Karpas-422 (cell line): Measurements from ENCODE around the gene STARD9. TPM values are rescaled to one million over a fixed set of nuclear protein-coding genes. Genes with fewer than 3 reads are reported as not detected.

Experiments used
- DNase-seq: peaks from one replicate; pipeline ENCODE4 v3.0.0-alpha.2; 2015
- H2AFZ ChIP-seq: fragments of 200-600 bp; sonication (generic); 2 replicates; pipeline ENCODE4 v1.6.1; 2014; ENCODE audit warnings: antibody characterized with exemption, low read length, mixed read lengths
- H3K27ac ChIP-seq: fragments of 200-600 bp; sonication (generic); 2 replicates; pipeline ENCODE4 v1.5.1; 2014; ENCODE audit warnings: mild to moderate bottlenecking, low read length, moderate library complexity
- H3K27me3 ChIP-seq: fragments of 200-600 bp; sonication (generic); 2 replicates; pipeline ENCODE4 v1.6.1; 2014; ENCODE audit warnings: low read length, mixed read lengths
- H3K36me3 ChIP-seq: fragments of 200-600 bp; sonication (generic); 2 replicates; pipeline ENCODE4 v1.6.1; 2014; ENCODE audit warnings: low read length, mixed read lengths; ENCODE audit not compliant: insufficient read depth
- H3K4me1 ChIP-seq: fragments of 200-600 bp; sonication (generic); 2 replicates; pipeline ENCODE4 v1.6.1; 2014; ENCODE audit warnings: mild to moderate bottlenecking, low read length, mixed read lengths
- H3K4me2 ChIP-seq: fragments of 200-600 bp; sonication (generic); 2 replicates; pipeline ENCODE4 v1.6.1; 2014; ENCODE audit warnings: low read length, low read depth, mild to moderate bottlenecking; ENCODE audit not compliant: poor library complexity, severe bottlenecking
- H3K4me3 ChIP-seq: fragments of 200-600 bp; sonication (generic); 2 replicates; pipeline ENCODE4 v1.5.1; 2014; ENCODE audit warnings: mild to moderate bottlenecking, antibody characterized with exemption, low read length, mixed read lengths
- H3K79me2 ChIP-seq: fragments of 200-600 bp; sonication (generic); 2 replicates; pipeline ENCODE4 v1.6.1; 2014; ENCODE audit warnings: mild to moderate bottlenecking, low read length, mixed read lengths
- H3K9ac ChIP-seq: fragments of 200-600 bp; sonication (generic); 2 replicates; pipeline ENCODE4 v1.6.0; 2014; ENCODE audit warnings: low read length
- H3K9me2 ChIP-seq: fragments of 200-600 bp; sonication (generic), shearing (Covaris generic); replicated peaks from 2 replicates; pipeline ENCODE4 v1.6.0; 2014; ENCODE audit warnings: mild to moderate bottlenecking, low read length, moderate library complexity; ENCODE audit not compliant: insufficient read depth
- H3K9me3 ChIP-seq: fragments of 300-700, 200-600 bp; sonication (generic); 2 replicates; pipeline ENCODE4 v1.6.1; 2014; ENCODE audit warnings: low read length, mixed read lengths
- H4K20me1 ChIP-seq: fragments of 200-600 bp; sonication (generic); 2 replicates; pipeline ENCODE4 v1.6.1; 2014; ENCODE audit warnings: mild to moderate bottlenecking, antibody characterized with exemption, low read length, low read depth; ENCODE audit not compliant: insufficient read depth
- total RNA-seq: library from RNA; depleted of rRNA; stranded (reverse); fragments of >200 nt; shearing (Covaris generic); gene quantifications from 2 replicates; pipeline ENCODE4 v1.2.3, GENCODE V29; 2014; ENCODE audit warnings: low replicate concordance

STARD9 gene
- total RNA-seq, 1 experiment from 2014 or later, result 0.37 TPM

DNA sequence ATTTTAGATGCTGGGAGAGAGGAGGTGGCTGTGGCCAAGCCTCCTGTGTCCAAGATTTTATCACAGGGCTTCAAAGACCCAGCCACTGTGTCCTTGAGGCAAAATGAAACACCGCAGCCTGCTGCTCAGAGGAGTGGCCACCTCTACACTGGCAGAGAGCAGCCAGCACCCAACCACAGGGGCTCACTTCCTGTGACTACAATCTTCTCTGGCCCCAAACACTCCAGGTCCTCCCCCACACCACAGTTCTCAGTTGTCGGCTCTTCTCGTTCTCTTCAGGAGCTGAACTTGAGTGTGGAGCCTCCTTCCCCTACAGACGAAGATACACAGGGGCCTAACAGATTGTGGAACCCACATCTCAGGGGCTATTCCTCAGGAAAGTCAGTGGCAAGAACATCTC lies 115.9 kb downstream of the STARD9 start:
- Histone ChIP-seq H3K9me2 (no peaks in the 10 kb centered on the region), H3K27ac (no peak overlapping the region), H3K4me1 (no peaks in the 10 kb centered on the region), H2AFZ (no peak overlapping the region), H4K20me1 (no peaks in the 10 kb centered on the region), H3K9me3 (no peaks in the 10 kb centered on the region), H3K79me2 (no peaks in the 10 kb centered on the region), H3K9ac (no peak overlapping the region), H3K27me3 (no peaks in the 10 kb centered on the region), H3K36me3 (no peaks in the 10 kb centered on the region), H3K4me3 (no peak overlapping the region), H3K4me2 (no peak overlapping the region)
- DNase-seq, result no peak

DNA sequence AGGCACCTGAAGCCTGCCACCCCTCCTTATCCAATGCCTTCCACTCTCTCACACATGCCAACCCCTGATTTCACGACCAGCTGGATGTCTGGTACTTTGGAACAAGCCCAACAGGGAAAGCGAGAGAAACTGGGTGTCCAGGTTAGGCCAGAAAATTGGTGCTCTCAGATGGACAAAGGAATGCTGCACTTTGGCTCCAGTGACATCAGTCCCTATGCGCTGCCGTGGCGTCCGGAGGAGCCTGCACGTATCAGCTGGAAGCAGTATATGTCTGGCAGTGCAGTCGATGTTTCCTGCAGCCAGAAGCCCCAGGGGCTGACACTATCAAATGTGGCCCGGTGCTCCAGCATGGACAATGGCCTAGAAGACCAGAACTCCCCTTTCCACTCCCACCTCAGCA lies 116.4 kb downstream of the STARD9 start:
- Histone ChIP-seq H3K36me3 (no peaks in the 10 kb centered on the region), H3K9me2 (no peaks in the 10 kb centered on the region), H3K27ac (no peak overlapping the region), H3K4me3 (no peak overlapping the region), H3K79me2 (no peaks in the 10 kb centered on the region), H3K27me3 (no peaks in the 10 kb centered on the region), H3K4me1 (no peaks in the 10 kb centered on the region), H3K9ac (no peak overlapping the region), H3K4me2 (no peak overlapping the region), H2AFZ (no peak overlapping the region), H4K20me1 (no peaks in the 10 kb centered on the region), H3K9me3 (no peaks in the 10 kb centered on the region)
- no peak for DNase-seq

DNA sequence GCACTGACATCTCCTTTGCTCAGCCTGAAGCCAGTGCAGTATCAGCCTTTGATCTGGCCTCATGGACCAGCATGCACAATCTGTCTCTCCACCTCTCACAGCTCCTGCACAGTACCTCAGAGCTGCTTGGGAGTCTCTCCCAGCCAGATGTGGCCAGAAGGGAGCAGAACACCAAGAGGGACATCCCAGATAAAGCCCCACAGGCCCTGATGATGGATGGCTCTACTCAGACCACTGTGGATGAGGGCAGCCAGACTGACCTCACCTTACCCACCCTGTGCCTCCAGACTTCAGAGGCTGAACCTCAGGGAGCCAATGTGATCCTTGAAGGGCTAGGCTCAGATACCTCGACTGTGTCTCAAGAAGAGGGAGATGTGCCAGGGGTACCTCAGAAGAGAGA lies 117.1 kb downstream of the STARD9 start:
- Histone ChIP-seq H3K27me3 (no peaks in the 10 kb centered on the region), H3K27ac (no peak overlapping the region), H3K79me2 (no peaks in the 10 kb centered on the region), H2AFZ (no peak overlapping the region), H3K4me3 (no peak overlapping the region), H3K9ac (no peak overlapping the region), H3K4me1 (no peaks in the 10 kb centered on the region), H3K36me3 (no peaks in the 10 kb centered on the region), H3K9me3 (no peaks in the 10 kb centered on the region), H3K4me2 (no peak overlapping the region), H4K20me1 (no peaks in the 10 kb centered on the region), H3K9me2 (no peaks in the 10 kb centered on the region)
- DNase-seq, result no peak

DNA sequence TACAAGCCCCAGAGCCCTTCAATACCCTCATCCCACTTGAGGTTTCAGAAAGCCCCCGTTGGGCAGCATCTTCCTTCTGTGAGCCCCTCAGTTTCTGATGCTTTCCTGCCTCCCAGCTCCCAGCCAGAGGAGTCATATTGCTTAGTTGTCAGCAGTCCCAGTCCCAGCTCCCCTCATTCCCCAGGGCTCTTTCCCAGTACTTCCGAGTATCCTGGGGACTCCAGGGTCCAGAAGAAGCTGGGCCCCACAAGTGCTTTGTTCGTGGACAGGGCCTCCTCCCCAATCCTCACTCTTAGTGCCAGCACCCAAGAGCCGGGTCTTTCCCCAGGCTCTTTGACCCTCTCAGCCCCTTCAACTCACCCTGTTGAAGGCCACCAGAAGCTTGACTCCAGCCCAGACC lies 117.6 kb downstream of the STARD9 start:
- H3K27me3 ChIP-seq, result no peaks in the 10 kb centered on the region
- H3K79me2 ChIP-seq, result no peaks in the 10 kb centered on the region
- H3K4me3 ChIP-seq, result no peak overlapping the region

DNA sequence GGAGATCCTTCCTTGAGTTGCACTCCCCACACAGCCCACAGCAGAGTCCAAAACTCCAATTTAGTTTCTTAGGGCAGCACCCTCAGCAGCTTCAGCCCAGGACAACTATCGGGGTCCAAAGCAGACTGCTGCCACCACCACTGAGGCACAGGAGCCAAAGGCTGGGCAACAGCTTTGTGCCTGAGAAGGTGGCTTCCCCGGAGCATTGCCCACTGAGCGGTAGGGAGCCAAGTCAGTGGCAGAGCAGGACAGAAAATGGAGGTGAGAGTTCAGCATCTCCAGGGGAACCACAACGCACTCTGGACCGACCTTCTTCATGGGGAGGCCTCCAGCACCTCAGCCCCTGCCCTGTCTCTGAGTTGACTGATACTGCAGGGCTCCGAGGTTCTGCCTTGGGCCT lies 118.1 kb downstream of the STARD9 start:
- Histone ChIP-seq H3K4me3 (no peak overlapping the region), H2AFZ (no peak overlapping the region), H3K9me2 (no peaks in the 10 kb centered on the region), H3K9ac (no peak overlapping the region), H3K9me3 (no peaks in the 10 kb centered on the region), H3K27ac (no peak overlapping the region), H3K27me3 (no peaks in the 10 kb centered on the region), H3K36me3 (no peaks in the 10 kb centered on the region), H3K4me2 (no peak overlapping the region), H3K4me1 (no peaks in the 10 kb centered on the region), H3K79me2 (no peaks in the 10 kb centered on the region), H4K20me1 (no peaks in the 10 kb centered on the region)
- DNase-seq, result no peak

More for the DNA sequence above, 117.6 kb downstream of the STARD9 start:
- no peaks in the 10 kb centered on the region for H4K20me1 ChIP-seq
- H3K4me2 ChIP-seq, result no peak overlapping the region
- no peaks in the 10 kb centered on the region for H3K36me3 ChIP-seq
- no peak overlapping the region for H3K9ac ChIP-seq
- no peaks in the 10 kb centered on the region for H3K9me2 ChIP-seq
- no peak for DNase-seq
- no peaks in the 10 kb centered on the region for H3K9me3 ChIP-seq
- H3K27ac ChIP-seq, result no peak overlapping the region
- no peaks in the 10 kb centered on the region for H3K4me1 ChIP-seq
- H2AFZ ChIP-seq, result no peak overlapping the region

DNA sequence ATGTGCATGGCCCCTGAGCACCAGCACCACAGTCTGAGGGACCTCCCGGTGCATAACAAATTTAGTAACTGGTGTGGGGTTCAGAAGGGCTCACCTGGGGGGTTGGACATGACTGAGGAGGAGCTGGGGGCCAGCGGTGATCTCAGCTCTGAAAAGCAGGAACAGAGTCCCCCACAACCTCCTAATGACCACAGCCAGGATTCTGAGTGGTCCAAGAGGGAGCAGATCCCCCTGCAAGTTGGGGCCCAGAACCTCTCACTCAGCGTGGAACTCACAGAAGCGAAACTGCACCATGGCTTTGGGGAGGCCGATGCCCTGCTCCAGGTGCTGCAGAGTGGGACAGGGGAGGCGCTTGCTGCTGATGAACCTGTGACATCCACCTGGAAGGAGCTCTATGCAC lies 118.5 kb downstream of the STARD9 start:
- no peak overlapping the region for H2AFZ ChIP-seq

GRCh38 chr15:42694398-42694797 lies 119.0 kb downstream of the STARD9 start:
- H3K4me2 ChIP-seq, result no peak overlapping the region
- H3K36me3 ChIP-seq, result no peaks in the 10 kb centered on the region
- H3K27me3 ChIP-seq, result no peaks in the 10 kb centered on the region
- no peaks in the 10 kb centered on the region for H3K9me3 ChIP-seq
- H3K4me1 ChIP-seq, result no peaks in the 10 kb centered on the region
- no peak overlapping the region for H3K4me3 ChIP-seq
- no peak overlapping the region for H3K27ac ChIP-seq
- no peak overlapping the region for H3K9ac ChIP-seq
- H2AFZ ChIP-seq, result no peak overlapping the region
- H4K20me1 ChIP-seq, result no peaks in the 10 kb centered on the region
- H3K9me2 ChIP-seq, result no peaks in the 10 kb centered on the region
- DNase-seq, result no peak
- no peaks in the 10 kb centered on the region for H3K79me2 ChIP-seq

More for the DNA sequence above, 118.5 kb downstream of the STARD9 start:
- no peak overlapping the region for H3K27ac ChIP-seq
- H4K20me1 ChIP-seq, result no peaks in the 10 kb centered on the region
- no peaks in the 10 kb centered on the region for H3K9me2 ChIP-seq
- no peak overlapping the region for H3K4me3 ChIP-seq
- no peaks in the 10 kb centered on the region for H3K36me3 ChIP-seq
- no peaks in the 10 kb centered on the region for H3K79me2 ChIP-seq
- DNase-seq, result no peak
- no peaks in the 10 kb centered on the region for H3K4me1 ChIP-seq
- H3K9ac ChIP-seq, result no peak overlapping the region
- no peaks in the 10 kb centered on the region for H3K27me3 ChIP-seq
- no peak overlapping the region for H3K4me2 ChIP-seq
- H3K9me3 ChIP-seq, result no peaks in the 10 kb centered on the region

- Histone ChIP-seq H3K4me2 (no peak overlapping the region), H4K20me1 (no peaks in the 10 kb centered on the region), H3K9me2 (no peaks in the 10 kb centered on the region), H3K27me3 (no peaks in the 10 kb centered on the region), H2AFZ (no peak overlapping the region), H3K4me1 (no peaks in the 10 kb centered on the region), H3K79me2 (no peaks in the 10 kb centered on the region), H3K4me3 (no peak overlapping the region), H3K9me3 (no peaks in the 10 kb centered on the region), H3K27ac (no peak overlapping the region), H3K9ac (no peak overlapping the region), H3K36me3 (no peaks in the 10 kb centered on the region)
- DNase-seq, result no peak
Observed at GRCh38 chr15:42695527-42696071, 120.2 kb downstream of the STARD9 start.

DNA sequence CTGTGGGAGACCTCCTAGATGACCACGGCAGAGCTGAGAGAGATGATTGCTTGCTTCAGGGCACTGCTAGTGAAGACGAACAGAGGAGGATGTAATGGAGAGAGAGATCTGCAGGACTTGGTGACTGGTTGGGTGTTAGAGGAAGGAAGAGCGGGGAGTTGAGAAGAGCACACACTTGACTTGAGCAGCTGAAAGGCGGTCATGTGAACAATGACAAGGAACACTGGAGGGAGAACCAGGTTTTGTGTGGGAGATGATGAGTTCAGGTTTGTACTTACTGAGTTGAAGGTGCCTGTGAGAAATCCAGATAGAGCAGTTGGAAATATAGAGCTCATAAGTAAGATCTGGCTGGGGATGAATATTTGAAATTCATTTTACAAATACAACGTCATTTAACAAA lies 121.2 kb downstream of the STARD9 start:
- no peak overlapping the region for H3K27ac ChIP-seq
- no peak for DNase-seq
- H4K20me1 ChIP-seq, result no peaks in the 10 kb centered on the region
- H3K9me3 ChIP-seq, result no peaks in the 10 kb centered on the region
- H3K4me2 ChIP-seq, result no peak overlapping the region
- H3K4me3 ChIP-seq, result no peak overlapping the region
- H3K9me2 ChIP-seq, result no peaks in the 10 kb centered on the region
- no peaks in the 10 kb centered on the region for H3K79me2 ChIP-seq
- no peak overlapping the region for H3K9ac ChIP-seq
- H3K4me1 ChIP-seq, result no peaks in the 10 kb centered on the region
- no peak overlapping the region for H2AFZ ChIP-seq
- no peaks in the 10 kb centered on the region for H3K27me3 ChIP-seq
- no peaks in the 10 kb centered on the region for H3K36me3 ChIP-seq
